Upper lobe of left lung (tissue), 4 donors: ENCODE data around the gene ANKRD34B.

Experiments used
- POLR2A ChIP-seq, 4 donors: fragments of 450-650 bp; IDR thresholded peaks; one replicate each; pipeline ENCODE4 v1.5.1; 2016 to 2017; ENCODE audit warnings: antibody characterized with exemption in 4 of 4, mild to moderate bottlenecking in 2 of 4
- TF ChIP-seq, protein P1 (sequence below), 6 experiments: fragments of 450-650 bp in 4 of 6; fragments of 200-600 bp in 2 of 6; sonication (generic) in 2 of 6; IDR thresholded peaks; one replicate each; pipeline ENCODE4 v1.5.1; 2016 to 2019; ENCODE audit warnings: antibody characterized with exemption in 6 of 6

DNA sequence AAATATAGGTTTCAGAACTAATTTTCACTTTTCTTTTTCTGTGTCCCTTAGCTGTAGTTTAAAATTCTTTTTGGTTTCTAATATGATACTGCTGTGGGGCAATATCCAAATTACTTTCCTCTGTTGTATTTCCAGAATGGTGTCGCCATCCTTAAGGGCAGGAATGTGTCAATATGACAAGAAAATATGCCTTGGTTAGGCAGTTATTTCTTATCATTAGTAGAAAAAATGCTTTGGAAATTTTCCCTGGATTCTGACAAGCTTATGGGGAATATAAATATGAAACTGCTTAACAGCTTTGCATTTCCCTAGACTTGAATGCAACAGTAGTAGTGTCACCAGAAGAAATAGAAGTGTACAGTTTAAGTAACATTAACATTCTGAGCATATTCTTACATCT, 29.4 kb downstream of the ANKRD34B start:
- TF ChIP-seq, protein P1, sequence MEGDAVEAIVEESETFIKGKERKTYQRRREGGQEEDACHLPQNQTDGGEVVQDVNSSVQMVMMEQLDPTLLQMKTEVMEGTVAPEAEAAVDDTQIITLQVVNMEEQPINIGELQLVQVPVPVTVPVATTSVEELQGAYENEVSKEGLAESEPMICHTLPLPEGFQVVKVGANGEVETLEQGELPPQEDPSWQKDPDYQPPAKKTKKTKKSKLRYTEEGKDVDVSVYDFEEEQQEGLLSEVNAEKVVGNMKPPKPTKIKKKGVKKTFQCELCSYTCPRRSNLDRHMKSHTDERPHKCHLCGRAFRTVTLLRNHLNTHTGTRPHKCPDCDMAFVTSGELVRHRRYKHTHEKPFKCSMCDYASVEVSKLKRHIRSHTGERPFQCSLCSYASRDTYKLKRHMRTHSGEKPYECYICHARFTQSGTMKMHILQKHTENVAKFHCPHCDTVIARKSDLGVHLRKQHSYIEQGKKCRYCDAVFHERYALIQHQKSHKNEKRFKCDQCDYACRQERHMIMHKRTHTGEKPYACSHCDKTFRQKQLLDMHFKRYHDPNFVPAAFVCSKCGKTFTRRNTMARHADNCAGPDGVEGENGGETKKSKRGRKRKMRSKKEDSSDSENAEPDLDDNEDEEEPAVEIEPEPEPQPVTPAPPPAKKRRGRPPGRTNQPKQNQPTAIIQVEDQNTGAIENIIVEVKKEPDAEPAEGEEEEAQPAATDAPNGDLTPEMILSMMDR (IDR thresholded peaks at IDR 0.05), result no peak
- no peak for TF ChIP-seq POLR2A (IDR thresholded peaks at IDR 0.05)
